Mucosa of descending colon (tissue), 3 donors: ENCODE data around the gene HOXC11. TPM values are rescaled to one million over a fixed set of nuclear protein-coding genes. Genes with fewer than 3 reads are reported as not detected.

Experiments used
- ATAC-seq: fragments of 200-7000 bp; cut with Tn5 transposase; one replicate; pipeline ENCODE4 v1.9.1; 2020; ENCODE audit warnings: mild to moderate bottlenecking, moderate library complexity
- DNase-seq, 3 donors: peaks; one replicate each; pipeline ENCODE4 v3.0.0-alpha.2; 2020
- H3K36me3 ChIP-seq: fragments of 200-600 bp; one replicate; pipeline ENCODE4 v1.8.0; 2021; ENCODE audit warnings: low read depth, mild to moderate bottlenecking
- H3K4me1 ChIP-seq: fragments of 200-600 bp; one replicate; pipeline ENCODE4 v1.8.0; 2021; ENCODE audit warnings: low read depth, mild to moderate bottlenecking
- H3K4me3 ChIP-seq: fragments of 200-600 bp; one replicate; pipeline ENCODE4 v1.8.0; 2021; ENCODE audit warnings: mild to moderate bottlenecking
- H3K9me3 ChIP-seq: fragments of 200-600 bp; one replicate; pipeline ENCODE4 v1.8.0; 2021; ENCODE audit warnings: mild to moderate bottlenecking
- intact Hi-C, 2 donors: fragments of 100-400 bp; cut with DNase I in 1 of 2; cut with micrococcal nuclease in 1 of 2; formaldehyde crosslinking; loops; one replicate each; pipeline versions ENCODE4 v1.11.0 to v1.11.1; 2022; cut with DNase I, micrococcal nuclease
- total RNA-seq, 3 donors: library from RNA; stranded (reverse); fragmentation: NEBNext Ultra II Directional in 2 of 3; extraction: Animal tissue kit (Norgen Biotek cat#: 25700) in 2 of 3; gene quantifications; one replicate each; pipeline versions ENCODE4 v1.2.1 to v1.2.4, GENCODE V29; 2021 to 2023
- TF ChIP-seq, protein P1 (sequence below): fragments of 200-600 bp; IDR thresholded peaks from one replicate; pipeline ENCODE4 v1.8.0; 2022; ENCODE audit warnings: antibody characterized with exemption, mild to moderate bottlenecking
- donor health status: DM: no; HTN: no; CAD: no; lungs with moderate emphysema.
- donor health status: DM: no; HTN: no; CAD: no.
- donor health status: DM: no; HTN: yes; CAD: no.

The HOXC11 gene
- total RNA-seq, 3 donors from 2014 or later: not detected

DNA sequence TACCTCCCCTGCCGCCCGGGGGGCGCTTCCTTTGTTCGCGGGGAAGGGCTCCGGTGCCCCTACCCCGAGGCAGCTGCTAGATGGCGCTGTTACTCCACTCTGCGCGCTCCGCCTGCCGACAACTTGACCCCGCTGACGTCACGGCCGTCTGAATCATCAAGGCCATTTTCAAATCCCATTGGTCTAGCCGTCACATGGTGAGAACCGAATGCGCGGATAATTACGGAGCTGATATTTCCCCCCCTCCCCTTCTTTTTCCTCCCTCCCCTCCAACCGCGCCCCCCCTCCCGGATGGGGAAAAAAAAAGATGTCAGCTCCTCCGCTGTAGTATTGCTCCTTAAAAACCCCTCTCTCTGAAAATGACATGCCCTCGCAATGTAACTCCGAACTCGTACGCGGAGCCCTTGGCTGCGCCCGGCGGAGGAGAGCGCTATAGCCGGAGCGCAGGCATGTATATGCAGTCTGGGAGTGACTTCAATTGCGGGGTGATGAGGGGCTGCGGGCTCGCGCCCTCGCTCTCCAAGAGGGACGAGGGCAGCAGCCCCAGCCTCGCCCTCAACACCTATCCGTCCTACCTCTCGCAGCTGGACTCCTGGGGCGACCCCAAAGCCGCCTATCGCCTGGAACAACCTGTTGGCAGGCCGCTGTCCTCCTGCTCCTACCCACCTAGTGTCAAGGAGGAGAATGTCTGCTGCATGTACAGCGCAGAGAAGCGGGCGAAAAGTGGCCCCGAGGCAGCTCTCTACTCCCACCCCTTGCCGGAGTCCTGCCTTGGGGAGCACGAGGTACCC lies 12.2 kb downstream of the HOXC11 start, which contains the start of gene HOXC10:
TSS of gene HOXC10 (plus strand) at position 246 of the 791 bp plus-strand sequence. CDS start at position 360, 114 bp downstream.
- no peaks in the 10 kb centered on the region for H3K36me3 ChIP-seq
- H3K9me3 ChIP-seq: no peaks in the 10 kb centered on the region
- DNase-seq (peak; percentile 66 to 77 (median 75)), ATAC-seq (peak; percentile 82)
- no peak within 1 kb of the TSS for H3K4me3 ChIP-seq
- H3K4me1 ChIP-seq: peaks cover 12% of the 10 kb centered on the region
- TF ChIP-seq, protein P1, sequence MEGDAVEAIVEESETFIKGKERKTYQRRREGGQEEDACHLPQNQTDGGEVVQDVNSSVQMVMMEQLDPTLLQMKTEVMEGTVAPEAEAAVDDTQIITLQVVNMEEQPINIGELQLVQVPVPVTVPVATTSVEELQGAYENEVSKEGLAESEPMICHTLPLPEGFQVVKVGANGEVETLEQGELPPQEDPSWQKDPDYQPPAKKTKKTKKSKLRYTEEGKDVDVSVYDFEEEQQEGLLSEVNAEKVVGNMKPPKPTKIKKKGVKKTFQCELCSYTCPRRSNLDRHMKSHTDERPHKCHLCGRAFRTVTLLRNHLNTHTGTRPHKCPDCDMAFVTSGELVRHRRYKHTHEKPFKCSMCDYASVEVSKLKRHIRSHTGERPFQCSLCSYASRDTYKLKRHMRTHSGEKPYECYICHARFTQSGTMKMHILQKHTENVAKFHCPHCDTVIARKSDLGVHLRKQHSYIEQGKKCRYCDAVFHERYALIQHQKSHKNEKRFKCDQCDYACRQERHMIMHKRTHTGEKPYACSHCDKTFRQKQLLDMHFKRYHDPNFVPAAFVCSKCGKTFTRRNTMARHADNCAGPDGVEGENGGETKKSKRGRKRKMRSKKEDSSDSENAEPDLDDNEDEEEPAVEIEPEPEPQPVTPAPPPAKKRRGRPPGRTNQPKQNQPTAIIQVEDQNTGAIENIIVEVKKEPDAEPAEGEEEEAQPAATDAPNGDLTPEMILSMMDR: no peak
- intact Hi-C loops: no loop called here

DNA sequence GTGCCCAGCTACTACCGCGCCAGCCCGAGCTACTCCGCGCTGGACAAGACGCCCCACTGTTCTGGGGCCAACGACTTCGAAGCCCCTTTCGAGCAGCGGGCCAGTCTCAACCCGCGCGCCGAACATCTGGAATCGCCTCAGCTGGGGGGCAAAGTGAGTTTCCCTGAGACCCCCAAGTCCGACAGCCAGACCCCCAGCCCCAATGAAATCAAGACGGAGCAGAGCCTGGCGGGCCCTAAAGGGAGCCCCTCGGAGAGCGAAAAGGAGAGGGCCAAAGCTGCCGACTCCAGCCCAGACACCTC lies 12.7 kb downstream of the HOXC11 start:
- intact Hi-C loops: no loop called here
- TF ChIP-seq, protein P1: no peak
- DNase-seq (no peak), ATAC-seq (no peak)
- Histone ChIP-seq H3K4me3 (no peak overlapping the region), H3K4me1 (peaks cover 13% of the 10 kb centered on the region), H3K36me3 (no peaks in the 10 kb centered on the region), H3K9me3 (no peaks in the 10 kb centered on the region)

GRCh38 chr12:53985994-53986685 lies 13.2 kb downstream of the HOXC11 start:
- Histone ChIP-seq H3K4me3 (no peak overlapping the region), H3K36me3 (no peaks in the 10 kb centered on the region), H3K9me3 (no peaks in the 10 kb centered on the region), H3K4me1 (peaks cover 15% of the 10 kb centered on the region)
- TF ChIP-seq, protein P1: no peak
- intact Hi-C loops: no loop called here
- DNase-seq: peak in 1 of 3 donors; percentile 46
- ATAC-seq: peak; percentile 24

DNA sequence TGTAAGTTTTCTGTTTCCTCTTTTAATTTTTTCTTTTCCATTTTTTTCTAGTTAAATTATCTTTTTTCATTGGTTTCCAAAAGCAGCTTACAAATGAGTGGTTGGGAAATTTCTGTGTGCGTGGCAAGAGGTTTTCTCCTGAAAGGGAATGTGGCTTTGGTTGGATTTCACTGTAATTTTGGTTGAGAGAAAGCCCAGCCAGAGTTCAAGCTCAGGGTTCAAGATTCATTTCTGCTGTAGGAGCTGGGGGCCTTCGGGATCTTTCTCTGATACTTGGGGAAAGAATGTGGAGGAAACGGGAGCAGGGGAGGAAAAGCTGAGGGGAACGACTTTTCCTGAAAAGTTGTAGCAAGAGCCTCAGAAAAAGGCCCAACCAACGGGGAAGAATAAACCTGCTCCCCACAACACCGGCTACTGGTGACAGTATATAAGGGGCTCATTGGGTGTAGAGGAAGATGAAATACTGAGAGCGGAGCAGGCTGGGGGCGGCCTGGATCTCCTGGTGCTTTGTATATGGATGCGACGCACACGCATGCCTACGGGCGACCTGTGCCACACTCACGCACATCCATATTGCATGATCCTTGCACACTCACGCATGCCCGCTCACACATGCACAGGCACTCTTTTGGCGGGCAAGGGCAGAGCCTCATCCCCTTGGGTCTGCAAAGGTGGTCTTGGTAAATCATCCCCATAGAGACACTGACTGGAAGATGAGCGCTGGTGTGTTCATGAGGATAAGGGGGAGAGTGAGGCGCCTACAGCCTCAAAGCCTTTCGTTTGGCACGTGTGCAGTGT lies 14.0 kb downstream of the HOXC11 start:
- intact Hi-C loops: no loop called here
- TF ChIP-seq, protein P1: no peak
- Histone ChIP-seq H3K4me1 (peaks cover 15% of the 10 kb centered on the region), H3K36me3 (no peaks in the 10 kb centered on the region), H3K4me3 (no peak overlapping the region), H3K9me3 (no peaks in the 10 kb centered on the region)
- DNase-seq: peak in 1 of 3 donors; percentile 18
- ATAC-seq: no peak

- intact Hi-C loops: no loop called here
- Histone ChIP-seq H3K4me3 (no peak overlapping the region), H3K4me1 (peaks cover 15% of the 10 kb centered on the region), H3K9me3 (no peaks in the 10 kb centered on the region), H3K36me3 (no peaks in the 10 kb centered on the region)
- TF ChIP-seq, protein P1: no peak
- no peak for ATAC-seq
- DNase-seq: no peak
These were observed 14.9 kb downstream of the HOXC11 start for GRCh38 chr12:53987787-53988230.
